DOHH2 (cell line): ENCODE results near the gene NLGN1.

Experiments used
- CTCF ChIP-seq: fragments of 200-600 bp; sonication (generic); IDR thresholded peaks from one replicate; pipeline ENCODE4 v1.5.1; 2014; ENCODE audit warnings: antibody characterized with exemption, mild to moderate bottlenecking, low read depth, low read length; ENCODE audit not compliant: poor library complexity, severe bottlenecking
- EZH2phosphoT487 ChIP-seq: fragments of 200-600 bp; sonication (generic); IDR thresholded peaks from 2 replicates; pipeline ENCODE4 v1.6.1; 2017; ENCODE audit warnings: borderline replicate concordance, mild to moderate bottlenecking, antibody characterized with exemption, low read length, moderate library complexity, mixed read lengths

DNA sequence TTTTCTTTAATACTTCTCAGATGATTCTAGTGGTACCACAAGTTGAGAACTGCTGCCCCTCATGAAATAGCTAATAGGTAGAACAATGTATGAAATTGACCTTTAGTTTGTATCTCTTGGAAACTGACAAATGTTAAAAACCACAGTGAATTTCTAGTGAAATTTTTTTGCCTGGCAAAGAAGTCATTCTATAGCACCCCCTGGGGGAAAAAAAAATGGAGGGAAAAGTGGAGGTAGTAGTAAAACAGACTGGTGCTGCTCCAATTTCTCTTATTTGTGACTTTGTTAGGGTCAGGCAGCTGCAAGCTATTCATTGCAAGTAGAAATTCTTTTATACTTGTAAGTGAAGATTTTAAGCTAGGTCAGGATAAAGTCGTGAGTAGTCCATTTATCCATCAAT lies 605.0 kb downstream of the NLGN1 start:
- TF ChIP-seq CTCF (no peak), EZH2phosphoT487 (no peak)
